K562 (cell line): ENCODE results near the gene GABRA4. TPM values are rescaled to one million over a fixed set of nuclear protein-coding genes. Genes with fewer than 3 reads are reported as not detected.

ENCODE experiments used
- ATAC-seq: fragments of 200-7000 bp; cut with Tn5 transposase; 3 replicates; pipeline ENCODE4 v1.9.1; 2020; ENCODE audit warnings: moderate library complexity
- BruUV-seq: library from RNA; stranded (reverse); fragments of 400-500 nt; replicated peaks from 2 replicates; lab custom pipeline; 2021; lab: Mats Ljungman, UMichigan
- CTCF ChIA-PET: fragments of 300-600 bp; formaldehyde crosslinking; extraction: SDS; loops from one replicate; lab custom pipeline; 2021; ENCODE audit warnings: low intra/inter-chr PET ratio; lab: Yijun Ruan, JAX
- POLR2A ChIA-PET: fragments of 300-600, 350-650 bp; sonication (Branson Sonifier 250); formaldehyde crosslinking; extraction: SDS; loops from one replicate; lab custom pipeline; 2021; ENCODE audit warnings: antibody characterized with exemption, inconsistent platforms; lab: Yijun Ruan, JAX
- DNase-seq, 4 experiments: peaks; one replicate each; pipeline versions ENCODE4 v3.0.0 to v3.0.0-alpha.2; 2011 to 2018; ENCODE audit warnings: low spot score in 3 of 4, mixed read lengths in 3 of 4; ENCODE audit errors: extremely low read depth in 1 of 4
- FAIRE-seq: peaks from 2 replicates; lab custom pipeline; 2011; peaks lifted over from hg19 to GRCh38; lab: Jason Lieb, UNC
- H2AFZ ChIP-seq: 2 replicates; pipeline ENCODE4 v1.6.0; 2011; ENCODE audit warnings: low read depth, low read length, control low read depth, inconsistent platforms
- H3K27ac ChIP-seq: fragments of 200-600 bp; 3 replicates; pipeline ENCODE4 v1.8.0; 2011; ENCODE audit warnings: low read depth, mild to moderate bottlenecking, control low read depth, inconsistent platforms, low read length, moderate library complexity, mixed read lengths; ENCODE audit errors: extremely low read depth
- H3K27me3 ChIP-seq, 2 experiments: fragments of 300-600 bp in 1 of 2; 2 replicates in 1 of 2; 3 replicates in 1 of 2; pipeline versions ENCODE4 v1.6.0 to v1.8.0; 2011; ENCODE audit warnings: inconsistent platforms in 2 of 2, low read length in 2 of 2, mild to moderate bottlenecking in 1 of 2, mixed read lengths in 1 of 2, moderate library complexity in 1 of 2; ENCODE audit not compliant: control insufficient read depth in 2 of 2, insufficient read depth in 2 of 2
- H3K36me3 ChIP-seq: fragments of 300-600 bp; 3 replicates; pipeline ENCODE4 v1.8.0; 2011; ENCODE audit warnings: mild to moderate bottlenecking, low read length, inconsistent platforms; ENCODE audit not compliant: control insufficient read depth, insufficient read depth
- H3K4me1 ChIP-seq, 2 experiments: fragments of 200-600 bp in 1 of 2; replicated peaks in 1 of 2; 2 replicates in 1 of 2; 3 replicates in 1 of 2; pipeline versions ENCODE4 v1.5.1 to v1.8.0; 2011; ENCODE audit warnings: inconsistent platforms in 2 of 2, low read length in 2 of 2, mild to moderate bottlenecking in 1 of 2, mixed read lengths in 1 of 2, moderate library complexity in 1 of 2; ENCODE audit not compliant: control insufficient read depth in 2 of 2, insufficient read depth in 2 of 2
- H3K4me2 ChIP-seq: 2 replicates; pipeline ENCODE4 v1.6.1; 2011; ENCODE audit warnings: low read length, control low read depth, inconsistent platforms, mixed read lengths; ENCODE audit not compliant: insufficient read depth
- H3K4me3 ChIP-seq: fragments of 200-600 bp; sonication (generic), shearing (Covaris generic); 2 replicates; pipeline ENCODE4 v1.5.1; 2016; ENCODE audit warnings: control low read depth, inconsistent platforms
- H3K79me2 ChIP-seq: fragments of 200-600 bp; 3 replicates; pipeline ENCODE4 v1.8.0; 2011; ENCODE audit warnings: low read length, inconsistent platforms; ENCODE audit not compliant: control insufficient read depth, insufficient read depth
- H3K9ac ChIP-seq, 2 experiments: 2 replicates each; pipeline versions ENCODE4 v1.6.0 to v1.6.1; 2011; ENCODE audit warnings: low read depth in 2 of 2, low read length in 2 of 2, control low read depth in 1 of 2, inconsistent platforms in 1 of 2, mild to moderate bottlenecking in 1 of 2, mixed read lengths in 1 of 2; ENCODE audit not compliant: insufficient read depth in 1 of 2
- H3K9me1 ChIP-seq: one replicate; pipeline ENCODE4 v1.6.0; 2011; ENCODE audit warnings: inconsistent platforms, mild to moderate bottlenecking, low read length, moderate library complexity; ENCODE audit not compliant: control insufficient read depth, insufficient read depth
- H3K9me3 ChIP-seq: replicated peaks from 2 replicates; pipeline ENCODE4 v1.5.1; 2011; ENCODE audit warnings: low read depth, low read length, inconsistent platforms; ENCODE audit not compliant: control insufficient read depth, insufficient read depth
- H4K20me1 ChIP-seq: replicated peaks from 2 replicates; pipeline ENCODE4 v1.6.1; 2011; ENCODE audit warnings: low read length, inconsistent platforms, mixed read lengths; ENCODE audit not compliant: control insufficient read depth, insufficient read depth
- HMG20A ChIP-seq: fragments of 450-650 bp; formaldehyde crosslinking; conservative IDR thresholded peaks from 2 replicates; pipeline ENCODE4 v1.4.0; 2020; ENCODE audit warnings: mild to moderate bottlenecking, mixed read lengths
- MAFG ChIP-seq: fragments of 450-650 bp; conservative IDR thresholded peaks from 2 replicates; pipeline ENCODE4 v1.6.1; 2016; ENCODE audit warnings: missing genetic modification characterization, missing compliant biosample characterization
- RHOXF2B ChIP-seq: fragments of 250-450 bp; sonication (Bioruptor Pico); conservative IDR thresholded peaks from 2 replicates; pipeline ENCODE4 v1.5.1; 2021
- RNF219 ChIP-seq: fragments of 250-450 bp; sonication (Bioruptor Pico); IDR thresholded peaks from 2 replicates; pipeline ENCODE4 v1.5.0; 2022; ENCODE audit warnings: mild to moderate bottlenecking
- ZMIZ1 ChIP-seq, 2 experiments: fragments of 150-350 bp in 1 of 2; IDR thresholded peaks; 2 replicates each; pipeline ENCODE4 v1.6.1; 2012 to 2016; ENCODE audit warnings: low read depth in 2 of 2, low read length in 2 of 2, mild to moderate bottlenecking in 1 of 2, moderate library complexity in 1 of 2
- ZNF174 ChIP-seq: fragments of 250-450 bp; sonication (Bioruptor Pico); IDR thresholded peaks from 2 replicates; pipeline ENCODE4 v1.4.0; 2020; ENCODE audit warnings: mild to moderate bottlenecking
- WGBS: fragments of 100-300 bp; shearing (Covaris generic); methylation state at CpG from one replicate; pipeline ENCODE4 v1.1.6; 2016; ENCODE audit warnings: low coverage, mixed read lengths; ENCODE audit not compliant: insufficient coverage; ENCODE audit errors: missing lambda C conversion rate; 5-methylcytosine and 5-hydroxymethylcytosine counted together
- in situ Hi-C: fragments of 300-500 bp; cut with MboI; formaldehyde crosslinking; loops from 4 replicates; pipeline ENCODE4 v1.15.0; 2018; ENCODE audit warnings: inconsistent platforms, mixed read lengths
- intact Hi-C: fragments of 100-400 bp; cut with micrococcal nuclease; formaldehyde crosslinking; loops from 2 replicates; pipeline ENCODE4 v1.14.2; 2022
- polyA plus RNA-seq, 8 experiments: library from polyadenylated mRNA; depleted of rRNA in 4 of 8; stranded (reverse) in 5 of 8; unstranded in 3 of 8; fragments of >200 nt; fragmentation: Nextera tagmentation in 2 of 8; fragmentation: Illumina TruSeq in 1 of 8; extraction: Ambion mirVana in 2 of 8; extraction: Trizol in 1 of 8; gene quantifications; 2 replicates each; pipeline versions ENCODE4 v1.2.1 to v1.2.3, GENCODE V29; 2011 to 2014; ENCODE audit warnings: inconsistent platforms in 1 of 8, missing spikeins in 1 of 8
- total RNA-seq, 7 experiments: library from RNA; depleted of rRNA in 6 of 7; stranded (reverse); fragments of >200 nt in 6 of 7; fragmentation: Illumina TruSeq in 2 of 7; extraction: Trizol in 2 of 7; gene quantifications; 2 replicates each; pipeline versions ENCODE4 v1.2.1 to v1.2.3, GENCODE V29; 2011 to 2021; ENCODE audit warnings: low replicate concordance in 1 of 7
- TF ChIP-seq, protein P1 (sequence below), 2 experiments: IDR thresholded peaks in 1 of 2; conservative IDR thresholded peaks in 1 of 2; 2 replicates each; pipeline ENCODE4 v1.6.1; 2016; ENCODE audit warnings: low read depth in 2 of 2, mild to moderate bottlenecking in 1 of 2, missing compliant biosample characterization in 1 of 2, missing genetic modification characterization in 1 of 2, moderate library complexity in 1 of 2

GABRA4 gene
- total and polyA plus RNA-seq, 9 of the 15 experiments (the other 6 are each of a cell fraction or from before 2014, with no cell fraction given): not detected

GRCh38 chr4:46952451-46952850 is 40.9 kb downstream of the GABRA4 start (continued):
- TF ChIP-seq RNF219 (CRISPR knock-in tag) (no peak), RHOXF2B (no peak), MAFG (tag) (no peak), HMG20A (no peak)
- TF ChIP-seq, protein P1, sequence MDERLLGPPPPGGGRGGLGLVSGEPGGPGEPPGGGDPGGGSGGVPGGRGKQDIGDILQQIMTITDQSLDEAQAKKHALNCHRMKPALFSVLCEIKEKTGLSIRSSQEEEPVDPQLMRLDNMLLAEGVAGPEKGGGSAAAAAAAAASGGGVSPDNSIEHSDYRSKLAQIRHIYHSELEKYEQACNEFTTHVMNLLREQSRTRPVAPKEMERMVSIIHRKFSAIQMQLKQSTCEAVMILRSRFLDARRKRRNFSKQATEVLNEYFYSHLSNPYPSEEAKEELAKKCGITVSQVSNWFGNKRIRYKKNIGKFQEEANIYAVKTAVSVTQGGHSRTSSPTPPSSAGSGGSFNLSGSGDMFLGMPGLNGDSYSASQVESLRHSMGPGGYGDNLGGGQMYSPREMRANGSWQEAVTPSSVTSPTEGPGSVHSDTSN (CRISPR knock-in tag; IDR thresholded peaks at IDR 0.05; ENCODE audit: low read depth): no peak
- TF ChIP-seq, protein P1 (tag; conservative IDR thresholded peaks at IDR 0.05; ENCODE audit: low read depth): no peak

DNA sequence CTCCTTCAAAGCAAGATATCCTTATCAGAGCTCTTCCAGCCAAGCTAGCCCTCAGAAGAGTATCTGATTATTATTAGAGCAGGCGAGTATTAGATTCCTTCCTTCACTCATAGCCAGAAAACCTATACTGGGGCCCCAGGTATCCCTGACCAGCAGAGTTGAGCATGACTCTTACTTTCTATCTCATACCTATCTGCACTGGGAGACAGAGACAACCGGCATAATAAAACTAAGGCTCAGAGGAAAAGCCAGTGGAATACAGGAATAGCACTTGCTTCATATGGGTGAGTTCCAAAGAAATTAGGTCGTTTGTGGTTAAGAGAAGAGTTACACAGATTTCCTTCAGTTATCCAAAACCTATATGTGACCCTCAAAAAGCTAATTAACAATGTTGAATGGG is 42.6 kb downstream of the GABRA4 start:
- no peaks in the 10 kb centered on the region for H3K36me3 ChIP-seq
- no peaks in the 10 kb centered on the region for H3K27me3 ChIP-seq
- POLR2A ChIA-PET: no interaction called here
- H3K9me1 ChIP-seq: no peaks in the 10 kb centered on the region
- no peak overlapping the region for H3K4me2 ChIP-seq
- no peaks in the 10 kb centered on the region for H3K9me3 ChIP-seq
- no peak overlapping the region for H3K4me3 ChIP-seq
- H2AFZ ChIP-seq: no peak overlapping the region
- TF ChIP-seq ZNF174 (no peak), ZMIZ1 (IDR thresholded peaks at IDR 0.05; ENCODE audit: low read depth in 2 of 2, low read length in 2 of 2) (no peak)
- TF ChIP-seq, all 486 proteins: peak for 0
- CTCF ChIA-PET: no interaction called here
- in situ Hi-C loops (no loop called here), intact Hi-C loops (no loop called here)
- no peak overlapping the region for H3K9ac ChIP-seq
- ATAC-seq (no peak), FAIRE-seq (no peak), DNase-seq (no peak)
- H3K4me1 ChIP-seq: no peaks in the 10 kb centered on the region
- no peaks in the 10 kb centered on the region for H3K79me2 ChIP-seq
- BruUV-seq: no TSS peak
- no peak overlapping the region for H3K27ac ChIP-seq
- no peaks in the 10 kb centered on the region for H4K20me1 ChIP-seq
- 0% methylated on average over 3 of the region's 3 CpGs for WGBS
